H1 (cell line): ENCODE data around the gene OLFML2B.

Experiments used
- EP300 ChIP-seq, 2 experiments: IDR thresholded peaks; 1 replicate in 1 of 2; 2 replicates in 1 of 2; pipeline ENCODE4 v1.6.1; 2011 to 2012; ENCODE audit warnings: low read depth in 2 of 2, low read length in 2 of 2, mild to moderate bottlenecking in 2 of 2, borderline replicate concordance in 1 of 2, inconsistent platforms in 1 of 2, moderate library complexity in 1 of 2
- EZH2 ChIP-seq: fragments of 200-600 bp; sonication (generic); IDR thresholded peaks from 2 replicates; pipeline ENCODE4 v1.7.1; 2012; ENCODE audit warnings: low read depth, mild to moderate bottlenecking, moderate library complexity, low read length, inconsistent platforms; ENCODE audit not compliant: severe bottlenecking
- GABPA ChIP-seq: IDR thresholded peaks from 2 replicates; pipeline ENCODE4 v1.6.1; 2011; ENCODE audit warnings: mild to moderate bottlenecking, low read length, moderate library complexity, borderline replicate concordance; ENCODE audit not compliant: insufficient read depth
- MAX ChIP-seq: IDR thresholded peaks from 2 replicates; pipeline ENCODE4 v1.6.1; 2012; ENCODE audit warnings: inconsistent platforms
- PHF8 ChIP-seq: fragments of 200-600 bp; sonication (generic); conservative IDR thresholded peaks from 2 replicates; pipeline ENCODE4 v1.7.1; 2012; ENCODE audit warnings: low read depth, mild to moderate bottlenecking, inconsistent platforms, low read length, moderate library complexity
- POLR2A ChIP-seq, 2 experiments: IDR thresholded peaks; 1 replicate in 1 of 2; 2 replicates in 1 of 2; pipeline ENCODE4 v1.6.1; 2011; ENCODE audit warnings: low read depth in 2 of 2, low read length in 2 of 2, mild to moderate bottlenecking in 2 of 2; ENCODE audit errors: control extremely low read depth in 1 of 2
- TF ChIP-seq, protein P1 (sequence below): IDR thresholded peaks from 2 replicates; pipeline ENCODE4 v1.6.1; 2012; ENCODE audit warnings: low read length, inconsistent platforms

GRCh38 chr1:161987872-161988271, 35.8 kb downstream of the OLFML2B start:
- no peak for TF ChIP-seq GABPA
- no peak for TF ChIP-seq POLR2A (IDR thresholded peaks at IDR 0.05; ENCODE audit: control extremely low read depth in 1 of 2, low read depth in 2 of 2, low read length in 2 of 2)
- TF ChIP-seq, protein P1, sequence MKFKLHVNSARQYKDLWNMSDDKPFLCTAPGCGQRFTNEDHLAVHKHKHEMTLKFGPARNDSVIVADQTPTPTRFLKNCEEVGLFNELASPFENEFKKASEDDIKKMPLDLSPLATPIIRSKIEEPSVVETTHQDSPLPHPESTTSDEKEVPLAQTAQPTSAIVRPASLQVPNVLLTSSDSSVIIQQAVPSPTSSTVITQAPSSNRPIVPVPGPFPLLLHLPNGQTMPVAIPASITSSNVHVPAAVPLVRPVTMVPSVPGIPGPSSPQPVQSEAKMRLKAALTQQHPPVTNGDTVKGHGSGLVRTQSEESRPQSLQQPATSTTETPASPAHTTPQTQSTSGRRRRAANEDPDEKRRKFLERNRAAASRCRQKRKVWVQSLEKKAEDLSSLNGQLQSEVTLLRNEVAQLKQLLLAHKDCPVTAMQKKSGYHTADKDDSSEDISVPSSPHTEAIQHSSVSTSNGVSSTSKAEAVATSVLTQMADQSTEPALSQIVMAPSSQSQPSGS = no peak
- TF ChIP-seq MAX = no peak
- no peak for TF ChIP-seq EP300 (IDR thresholded peaks at IDR 0.05; ENCODE audit: borderline replicate concordance in 1 of 2, low read depth in 2 of 2, low read length in 2 of 2)
- TF ChIP-seq EZH2 = no peak
- TF ChIP-seq PHF8 = no peak
